Tibial nerve (tissue), 4 donors: ENCODE data around the gene GAL3ST2. TPM values are rescaled to one million over a fixed set of nuclear protein-coding genes. Genes with fewer than 3 reads are reported as not detected.

Source experiments
- DNase-seq, 2 donors: peaks; one replicate each; pipeline ENCODE4 v3.0.0-alpha.2; 2019; ENCODE audit warnings: low spot score in 2 of 2
- H3K27ac ChIP-seq, 4 donors: fragments of 200-600 bp; sonication (generic) in 3 of 4; one replicate each; pipeline ENCODE4 v1.5.1; 2017 to 2019; ENCODE audit warnings: mild to moderate bottlenecking in 1 of 4
- H3K27me3 ChIP-seq, 2 donors: fragments of 200-600 bp; sonication (generic) in 1 of 2; one replicate each; pipeline versions ENCODE4 v1.5.1 to v1.6.0; 2017 to 2019
- H3K36me3 ChIP-seq, 3 donors: fragments of 200-600 bp; sonication (generic); one replicate each; pipeline ENCODE4 v1.5.1; 2018 to 2019
- H3K4me1 ChIP-seq, 4 donors: fragments of 200-600 bp; sonication (generic) in 3 of 4; one replicate each; pipeline ENCODE4 v1.5.1; 2017 to 2019
- H3K4me3 ChIP-seq, 4 donors: fragments of 200-600 bp; sonication (generic) in 3 of 4; one replicate each; pipeline ENCODE4 v1.5.1; 2017 to 2019; ENCODE audit warnings: mild to moderate bottlenecking in 1 of 4, moderate library complexity in 1 of 4
- H3K9me3 ChIP-seq, 4 donors: fragments of 200-600 bp; sonication (generic) in 3 of 4; one replicate each; pipeline ENCODE4 v1.5.1; 2017 to 2019
- CTCF ChIP-seq, 5 experiments: fragments of 200-600 bp in 3 of 5; fragments of 450-650 bp in 2 of 5; sonication (generic) in 3 of 5; IDR thresholded peaks; one replicate each; pipeline ENCODE4 v1.5.1; 2016 to 2019; ENCODE audit warnings: antibody characterized with exemption in 5 of 5, mild to moderate bottlenecking in 3 of 5, moderate library complexity in 2 of 5
- EP300 ChIP-seq, 2 donors: sonication (generic); formaldehyde crosslinking; IDR thresholded peaks; one replicate each; pipeline ENCODE4 v1.6.1; 2017; ENCODE audit warnings: antibody characterized with exemption in 2 of 2, mild to moderate bottlenecking in 1 of 2
- POLR2A ChIP-seq, 2 donors: fragments of 450-650 bp; IDR thresholded peaks; one replicate each; pipeline ENCODE4 v1.6.1; 2017; ENCODE audit warnings: antibody characterized with exemption in 2 of 2, mild to moderate bottlenecking in 2 of 2, moderate library complexity in 2 of 2
- WGBS, 2 donors: methylation state at CpG; one replicate each; pipeline ENCODE4 v1.1.5; 2018; 5-methylcytosine and 5-hydroxymethylcytosine counted together
- total RNA-seq, 4 donors: library from RNA; depleted of rRNA; stranded (reverse); fragments of >200 nt; gene quantifications; one replicate each; pipeline ENCODE4 v1.1.0, GENCODE V29; 2016

The GAL3ST2 gene
- total RNA-seq, 4 donors from 2014 or later, result 0.21 to 3.9 (median 0.30) TPM; not detected in 1

GRCh38 chr2:241769819-241770184 is 6.8 kb upstream of the GAL3ST2 start:
- peaks cover 0 to 29% of the 10 kb centered on the region in 2 donors for H3K27me3 ChIP-seq
- H3K9me3 ChIP-seq, result no peaks in the 10 kb centered on the region
- WGBS, 2 donors, result 75 to 82% methylated on average over 11 to 12 of the region's 13 CpGs
- no peak for DNase-seq
- peaks cover 0 to 22% (median 0%) of the 10 kb centered on the region in 3 donors for H3K36me3 ChIP-seq
- TF ChIP-seq EP300 (IDR thresholded peaks at IDR 0.05) (no peak), POLR2A (IDR thresholded peaks at IDR 0.05) (no peak), CTCF (IDR thresholded peaks at IDR 0.05) (no peak)
- H3K27ac ChIP-seq, result no peak overlapping the region
- peaks cover 0 to 17% (median 6%) of the 10 kb centered on the region in 4 donors for H3K4me1 ChIP-seq
- no peak overlapping the region for H3K4me3 ChIP-seq

- Histone ChIP-seq H3K27ac (no peak overlapping the region), H3K9me3 (no peaks in the 10 kb centered on the region), H3K27me3 (peaks cover 0 to 34% of the 10 kb centered on the region in 2 donors), H3K4me1 (peaks cover 0 to 17% (median 6%) of the 10 kb centered on the region in 4 donors), H3K36me3 (peaks cover 0 to 22% (median 0%) of the 10 kb centered on the region in 3 donors), H3K4me3 (no peak overlapping the region)
- no peak for DNase-seq
- 45 to 59% methylated on average over 20 to 24 of the region's 27 CpGs for WGBS, 2 donors
- TF ChIP-seq CTCF (IDR thresholded peaks at IDR 0.05) (no peak), EP300 (IDR thresholded peaks at IDR 0.05) (no peak), POLR2A (IDR thresholded peaks at IDR 0.05) (no peak)
Observed at GRCh38 chr2:241770185-241770935, 6.3 kb upstream of the GAL3ST2 start.

GRCh38 chr2:241770936-241771285 is 5.7 kb upstream of the GAL3ST2 start:
- H3K9me3 ChIP-seq, result no peaks in the 10 kb centered on the region
- peaks cover 0 to 40% of the 10 kb centered on the region in 2 donors for H3K27me3 ChIP-seq
- DNase-seq, result no peak
- H3K27ac ChIP-seq, result no peak overlapping the region
- 94 to 97% methylated on average over 12 of the region's 12 CpGs for WGBS, 2 donors
- H3K4me1 ChIP-seq, result peaks cover 0 to 17% (median 6%) of the 10 kb centered on the region in 4 donors
- peaks cover 0 to 22% (median 0%) of the 10 kb centered on the region in 3 donors for H3K36me3 ChIP-seq
- no peak for TF ChIP-seq EP300 (IDR thresholded peaks at IDR 0.05)
- no peak for TF ChIP-seq CTCF (IDR thresholded peaks at IDR 0.05)
- no peak for TF ChIP-seq POLR2A (IDR thresholded peaks at IDR 0.05)
- no peak overlapping the region for H3K4me3 ChIP-seq

GRCh38 chr2:241771286-241772062 is 5.1 kb upstream of the GAL3ST2 start:
- Histone ChIP-seq H3K27me3 (peaks cover 0 to 40% of the 10 kb centered on the region in 2 donors), H3K4me1 (peaks cover 0 to 17% (median 6%) of the 10 kb centered on the region in 4 donors), H3K36me3 (peaks cover 0 to 22% (median 0%) of the 10 kb centered on the region in 3 donors), H3K4me3 (no peak overlapping the region), H3K9me3 (no peaks in the 10 kb centered on the region), H3K27ac (peak overlapping the region in 1 of 4 donors; percentile 14)
- TF ChIP-seq EP300 (IDR thresholded peaks at IDR 0.05), result peak in 1 of 2 donors; percentile 11
- no peak for TF ChIP-seq CTCF (IDR thresholded peaks at IDR 0.05)
- TF ChIP-seq POLR2A (IDR thresholded peaks at IDR 0.05), result no peak
- DNase-seq, result peak in 1 of 2 donors; percentile 28
- WGBS, 2 donors, result 46 to 54% methylated on average over 38 of the region's 38 CpGs
